Measurements from ENCODE around the gene PLCH1. TPM values are rescaled to one million over a fixed set of nuclear protein-coding genes. Genes with fewer than 3 reads are reported as not detected.

PLCH1 gene
- total RNA-seq, 4 donors from 2014 or later = 0.68 to 1.2 (median 0.87) TPM

DNA sequence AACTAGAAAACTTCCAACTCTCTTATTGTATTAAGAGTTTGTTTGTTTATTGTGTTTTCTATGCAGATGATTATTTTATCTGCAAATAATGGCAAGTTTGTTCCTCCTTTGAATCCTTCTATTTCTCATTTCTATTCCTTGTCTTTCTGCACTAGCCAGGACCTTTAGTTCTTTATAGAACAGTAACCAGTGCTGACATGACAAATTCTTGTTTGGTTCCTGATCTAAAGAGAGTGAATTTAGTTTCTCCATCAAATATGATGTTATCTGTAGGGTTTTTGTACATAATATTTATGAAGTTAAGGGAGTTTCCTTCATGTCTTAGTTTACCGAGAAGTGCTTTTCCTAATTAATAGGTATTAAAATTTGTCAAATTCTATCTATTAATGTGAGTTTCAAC lies 350.6 kb downstream of the PLCH1 start:
- TF ChIP-seq POLR2A (IDR thresholded peaks at IDR 0.05) = no peak
- no peak for TF ChIP-seq CTCF (IDR thresholded peaks at IDR 0.05)
- TF ChIP-seq POLR2AphosphoS5 (IDR thresholded peaks at IDR 0.05) = no peak
- TF ChIP-seq EP300 (IDR thresholded peaks at IDR 0.05) = no peak
- no peak for DNase-seq (ENCODE audit: low spot score in 2 of 2)
- 78% methylated on average over 1 of the region's 1 CpG for WGBS

GRCh38 chr3:155393316-155393715 lies 351.6 kb downstream of the PLCH1 start:
- TF ChIP-seq EP300 (IDR thresholded peaks at IDR 0.05) (no peak), POLR2A (IDR thresholded peaks at IDR 0.05) (no peak), POLR2AphosphoS5 (IDR thresholded peaks at IDR 0.05) (no peak), CTCF (IDR thresholded peaks at IDR 0.05) (no peak)
- no peak overlapping the region for H3K4me3 ChIP-seq
- WGBS = 86% methylated on average over 1 of the region's 1 CpG

More for the DNA sequence above, 350.6 kb downstream of the PLCH1 start:
- H3K4me3 ChIP-seq = no peak overlapping the region
- no peak overlapping the region for H3K27ac ChIP-seq
- no peaks in the 10 kb centered on the region for H3K27me3 ChIP-seq
- no peaks in the 10 kb centered on the region for H3K9me3 ChIP-seq
- H3K4me1 ChIP-seq = peaks cover 5% of the 10 kb centered on the region
- H3K36me3 ChIP-seq = no peaks in the 10 kb centered on the region

GRCh38 chr3:155392138-155392537 lies 352.7 kb downstream of the PLCH1 start:
- Histone ChIP-seq H3K4me1 (peaks cover 5% of the 10 kb centered on the region), H3K27me3 (no peaks in the 10 kb centered on the region), H3K27ac (no peak overlapping the region), H3K36me3 (no peaks in the 10 kb centered on the region), H3K4me3 (no peak overlapping the region), H3K9me3 (no peaks in the 10 kb centered on the region)
- WGBS = 30% methylated on average over 1 of the region's 1 CpG
- no peak for TF ChIP-seq POLR2AphosphoS5 (IDR thresholded peaks at IDR 0.05)
- TF ChIP-seq POLR2A (IDR thresholded peaks at IDR 0.05) = no peak
- TF ChIP-seq CTCF (IDR thresholded peaks at IDR 0.05) = no peak
- no peak for TF ChIP-seq EP300 (IDR thresholded peaks at IDR 0.05)
- no peak for DNase-seq (ENCODE audit: low spot score in 2 of 2)

More at GRCh38 chr3:155393316-155393715, 351.6 kb downstream of the PLCH1 start:
- Histone ChIP-seq H3K36me3 (no peaks in the 10 kb centered on the region), H3K27me3 (no peaks in the 10 kb centered on the region), H3K4me1 (peaks cover 5% of the 10 kb centered on the region), H3K27ac (no peak overlapping the region), H3K9me3 (no peaks in the 10 kb centered on the region)
- DNase-seq (ENCODE audit: low spot score in 2 of 2) = no peak

GRCh38 chr3:155391551-155391958 lies 353.3 kb downstream of the PLCH1 start:
- Histone ChIP-seq H3K4me3 (no peak overlapping the region), H3K27ac (peak overlapping the region; percentile 36), H3K4me1 (peaks cover 5% of the 10 kb centered on the region), H3K27me3 (no peaks in the 10 kb centered on the region), H3K36me3 (no peaks in the 10 kb centered on the region), H3K9me3 (no peaks in the 10 kb centered on the region)
- DNase-seq (ENCODE audit: low spot score in 2 of 2) = peak in 1 of 2 donors; percentile 68
- 17% methylated on average over 2 of the region's 2 CpGs for WGBS
- TF ChIP-seq POLR2A (IDR thresholded peaks at IDR 0.05) (no peak), POLR2AphosphoS5 (IDR thresholded peaks at IDR 0.05) (peak in 1 of 3 donors; percentile 23)

GRCh38 chr3:155391104-155391503 lies 353.8 kb downstream of the PLCH1 start:
- no peak for DNase-seq (ENCODE audit: low spot score in 2 of 2)
- H3K27me3 ChIP-seq = no peaks in the 10 kb centered on the region
- no peak overlapping the region for H3K4me3 ChIP-seq
- H3K27ac ChIP-seq = peak overlapping the region; percentile 36
- no peaks in the 10 kb centered on the region for H3K9me3 ChIP-seq
- H3K4me1 ChIP-seq = peaks cover 5% of the 10 kb centered on the region
- TF ChIP-seq CTCF (IDR thresholded peaks at IDR 0.05) = no peak
- TF ChIP-seq POLR2AphosphoS5 (IDR thresholded peaks at IDR 0.05) = no peak
- no peak for TF ChIP-seq POLR2A (IDR thresholded peaks at IDR 0.05)
- TF ChIP-seq EP300 (IDR thresholded peaks at IDR 0.05) = no peak
- H3K36me3 ChIP-seq = no peaks in the 10 kb centered on the region
- WGBS = 59% methylated on average over 2 of the region's 2 CpGs

- DNase-seq (ENCODE audit: low spot score in 2 of 2) = no peak
- H3K27ac ChIP-seq = no peak overlapping the region
- TF ChIP-seq EP300 (IDR thresholded peaks at IDR 0.05) = no peak
- no peak for TF ChIP-seq CTCF (IDR thresholded peaks at IDR 0.05)
- no peak for TF ChIP-seq POLR2A (IDR thresholded peaks at IDR 0.05)
- TF ChIP-seq POLR2AphosphoS5 (IDR thresholded peaks at IDR 0.05) = no peak
- no peaks in the 10 kb centered on the region for H3K9me3 ChIP-seq
- H3K4me3 ChIP-seq = no peak overlapping the region
- peaks cover 5% of the 10 kb centered on the region for H3K4me1 ChIP-seq
- H3K36me3 ChIP-seq = no peaks in the 10 kb centered on the region
- H3K27me3 ChIP-seq = no peaks in the 10 kb centered on the region
Measured at GRCh38 chr3:155390351-155390750, 354.5 kb downstream of the PLCH1 start.
